ENCODE measurements around the gene SLAMF6. TPM values are rescaled to one million over a fixed set of nuclear protein-coding genes. Genes with fewer than 3 reads are reported as not detected.

Gene SLAMF6
- total and polyA plus RNA-seq, 7 experiments from 2014 or later: 17.8 to 62.6 (median 42.3) TPM

DNA sequence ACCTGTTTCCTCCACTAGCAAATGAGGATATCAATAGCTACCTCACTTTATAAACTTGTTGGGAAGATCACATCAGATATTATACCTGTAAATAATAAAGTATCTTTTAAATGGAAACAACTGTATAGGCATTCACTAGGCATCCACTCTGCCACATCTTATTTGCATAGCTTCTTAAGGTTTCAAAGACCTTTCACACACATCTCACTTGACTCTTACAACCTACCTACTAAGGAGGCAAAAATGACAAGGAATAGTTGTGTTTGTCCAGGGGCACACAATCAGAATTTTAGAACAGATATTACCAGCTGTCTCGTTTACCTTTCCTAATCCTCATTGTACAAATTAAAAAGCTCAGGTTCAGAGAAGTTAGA lies 71.2 kb downstream of the SLAMF6 start:
- peaks cover 0 to 9% (median 0%) of the 10 kb centered on the region in 11 donors for H3K9me3 Mint-ChIP-seq
- Histone ChIP-seq H3K27ac (ENCODE audit: low read depth, low read length) (no peak overlapping the region), H3K4me3 (ENCODE audit: low read length) (no peak overlapping the region), H3K27me3 (ENCODE audit: control insufficient read depth in 2 of 2, insufficient read depth in 2 of 2, low read length in 2 of 2) (no peaks in the 10 kb centered on the region), H3K36me3 (ENCODE audit: control insufficient read depth in 2 of 3, insufficient read depth in 3 of 3, low read length in 3 of 3) (no peaks in the 10 kb centered on the region), H3K4me1 (ENCODE audit: control insufficient read depth in 2 of 2, insufficient read depth in 2 of 2, low read length in 2 of 2) (peaks cover 21 to 30% of the 10 kb centered on the region in 2 donors), H3K9me3 (ENCODE audit: control insufficient read depth in 2 of 3, low read length in 3 of 3) (no peaks in the 10 kb centered on the region)
- peak overlapping the region in 9 of 10 donors; percentile 20 to 60 (median 51) for H3K4me3 Mint-ChIP-seq
- ATAC-seq (no peak), DNase-seq (no peak)
- peak overlapping the region in 8 of 9 donors; percentile 4 to 86 (median 56) for H3K27ac Mint-ChIP-seq
- POLR2A ChIA-PET: interaction anchor here (0.5 to 1.8 kb wide), 8 partner anchors 8 to 21 kb away, joined by 3 to 9 read pairs (median 5); no protein-coding TSS in a partner anchor
- CTCF ChIA-PET: interaction anchor here (0.7 kb wide), 1 partner anchor 164 kb away, joined by 3 read pairs; no protein-coding TSS in a partner anchor
- peaks cover 0 to 18% (median 0%) of the 10 kb centered on the region in 5 donors for H3K36me3 Mint-ChIP-seq
- H3K27me3 Mint-ChIP-seq: no peaks in the 10 kb centered on the region
- H3K4me1 Mint-ChIP-seq: peaks cover 26 to 70% (median 67%) of the 10 kb centered on the region in 7 donors
- intact Hi-C loops (cut with micrococcal nuclease): loop anchor here in 1 of 2 donors (1.0 kb wide), 2 partner anchors 7 to 9 kb away; no protein-coding TSS in a partner anchor

DNA sequence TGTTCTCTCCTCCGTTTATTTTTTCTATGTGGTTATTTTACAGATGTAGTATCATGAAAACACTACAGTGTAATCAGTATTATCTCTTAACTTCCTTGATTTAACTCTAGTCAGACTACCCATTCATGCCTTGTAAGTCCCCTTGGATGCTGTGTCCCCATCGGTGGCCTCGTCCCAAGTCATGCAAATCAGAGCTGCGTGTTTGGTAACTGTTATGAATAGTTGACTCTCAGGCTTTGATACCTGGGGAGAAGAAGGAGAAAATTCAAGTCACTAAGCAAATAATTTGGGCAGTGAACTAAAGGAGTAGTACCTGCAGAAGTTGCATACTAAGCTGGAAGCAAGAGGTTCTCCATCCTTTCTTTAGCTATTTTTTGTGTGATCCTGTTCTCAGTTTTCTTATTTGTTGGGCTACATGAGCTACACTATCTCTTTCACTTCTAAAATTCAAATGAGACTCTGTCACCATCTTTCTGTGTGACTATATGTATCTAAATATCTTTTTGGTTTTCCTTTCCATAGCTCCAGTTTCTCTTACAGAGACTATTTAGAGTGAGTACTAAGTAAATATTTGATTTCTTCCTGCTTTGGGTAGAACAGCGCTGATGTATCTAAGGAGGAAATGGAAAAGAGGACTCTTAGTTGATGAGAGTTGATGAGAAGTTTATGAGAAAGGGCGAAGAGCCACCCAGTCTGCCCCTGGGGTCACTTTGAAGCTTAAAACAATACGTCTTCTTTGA lies 71.8 kb downstream of the SLAMF6 start:
- H3K27me3 ChIP-seq (ENCODE audit: control insufficient read depth in 2 of 2, insufficient read depth in 2 of 2, low read length in 2 of 2): no peaks in the 10 kb centered on the region
- no peaks in the 10 kb centered on the region for H3K27me3 Mint-ChIP-seq
- POLR2A ChIA-PET: interaction anchor here (0.6 to 1.8 kb wide), 8 partner anchors 9 to 352 kb away, joined by 3 to 9 read pairs (median 5); no protein-coding TSS in a partner anchor
- H3K4me1 Mint-ChIP-seq: peaks cover 31 to 71% (median 68%) of the 10 kb centered on the region in 7 donors
- H3K27ac Mint-ChIP-seq: peak overlapping the region in 8 of 9 donors; percentile 4 to 86 (median 56)
- H3K4me3 ChIP-seq (ENCODE audit: low read length): no peak overlapping the region
- DNase-seq: no peak
- ATAC-seq: peak; percentile 16
- peaks cover 21 to 33% of the 10 kb centered on the region in 2 donors for H3K4me1 ChIP-seq (ENCODE audit: control insufficient read depth in 2 of 2, insufficient read depth in 2 of 2, low read length in 2 of 2)
- H3K4me3 Mint-ChIP-seq: peak overlapping the region in 9 of 10 donors; percentile 12 to 60 (median 51)
- no peaks in the 10 kb centered on the region for H3K9me3 ChIP-seq (ENCODE audit: control insufficient read depth in 2 of 3, low read length in 3 of 3)
- H3K36me3 Mint-ChIP-seq: peaks cover 0 to 21% (median 0%) of the 10 kb centered on the region in 5 donors
- H3K36me3 ChIP-seq (ENCODE audit: control insufficient read depth in 2 of 3, insufficient read depth in 3 of 3, low read length in 3 of 3): no peaks in the 10 kb centered on the region
- CTCF ChIA-PET: interaction anchor here (0.7 kb wide), 1 partner anchor 165 kb away, joined by 3 read pairs; no protein-coding TSS in a partner anchor
- H3K27ac ChIP-seq (ENCODE audit: low read depth, low read length): no peak overlapping the region
- intact Hi-C loops (cut with micrococcal nuclease): loop anchor here in 1 of 2 donors (1.0 kb wide), 2 partner anchors 8 kb away; no protein-coding TSS in a partner anchor
- peaks cover 0 to 9% (median 0%) of the 10 kb centered on the region in 11 donors for H3K9me3 Mint-ChIP-seq

GRCh38 chr1:160449494-160449893 lies 73.6 kb downstream of the SLAMF6 start:
- no peak overlapping the region for H3K4me3 ChIP-seq (ENCODE audit: low read length)
- H3K4me1 ChIP-seq (ENCODE audit: control insufficient read depth in 2 of 2, insufficient read depth in 2 of 2, low read length in 2 of 2): peaks cover 21 to 22% of the 10 kb centered on the region in 2 donors
- ATAC-seq (no peak), DNase-seq (no peak)
- no peaks in the 10 kb centered on the region for H3K27me3 ChIP-seq (ENCODE audit: control insufficient read depth in 2 of 2, insufficient read depth in 2 of 2, low read length in 2 of 2)
- Mint-ChIP-seq H3K4me1 (peaks cover 18 to 69% (median 52%) of the 10 kb centered on the region in 7 donors), H3K9me3 (peaks cover 0 to 12% (median 0%) of the 10 kb centered on the region in 11 donors), H3K27me3 (no peaks in the 10 kb centered on the region), H3K36me3 (peaks cover 0 to 24% (median 0%) of the 10 kb centered on the region in 5 donors), H3K4me3 (no peak overlapping the region), H3K27ac (peak overlapping the region in 1 of 9 donors; percentile 83)
- no peaks in the 10 kb centered on the region for H3K9me3 ChIP-seq (ENCODE audit: control insufficient read depth in 2 of 3, low read length in 3 of 3)
- intact Hi-C loops (cut with micrococcal nuclease): no loop called here
- CTCF ChIA-PET: interaction anchor here (0.7 to 1.0 kb wide), 3 partner anchors 23 to 139 kb away, joined by 3 to 4 read pairs (median 3); no protein-coding TSS in a partner anchor
- no peak overlapping the region for H3K27ac ChIP-seq (ENCODE audit: low read depth, low read length)
- POLR2A ChIA-PET: interaction anchor here (0.8 to 1.4 kb wide), 2 partner anchors 9 to 10 kb away, joined by 3 to 4 read pairs; no protein-coding TSS in a partner anchor
- no peaks in the 10 kb centered on the region for H3K36me3 ChIP-seq (ENCODE audit: control insufficient read depth in 2 of 3, insufficient read depth in 3 of 3, low read length in 3 of 3)

- intact Hi-C loops (cut with micrococcal nuclease): loop anchor here (2.0 kb wide), 2 partner anchors 14 kb away; no protein-coding TSS in a partner anchor
- H3K27ac ChIP-seq (ENCODE audit: low read depth, low read length): peak overlapping the region; percentile 47
- CTCF ChIA-PET: interaction anchor here (1.0 kb wide), 1 partner anchor 160 kb away, joined by 3 read pairs; no protein-coding TSS in a partner anchor
- H3K36me3 Mint-ChIP-seq: peaks cover 0 to 25% (median 0%) of the 10 kb centered on the region in 5 donors
- DNase-seq (no peak), ATAC-seq (no peak)
- H3K4me1 Mint-ChIP-seq: peaks cover 22 to 66% (median 51%) of the 10 kb centered on the region in 7 donors
- H3K4me1 ChIP-seq (ENCODE audit: control insufficient read depth in 2 of 2, insufficient read depth in 2 of 2, low read length in 2 of 2): peaks cover 28 to 29% of the 10 kb centered on the region in 2 donors
- no peaks in the 10 kb centered on the region for H3K27me3 ChIP-seq (ENCODE audit: control insufficient read depth in 2 of 2, insufficient read depth in 2 of 2, low read length in 2 of 2)
- no peak overlapping the region for H3K4me3 ChIP-seq (ENCODE audit: low read length)
- POLR2A ChIA-PET: interaction anchor here (0.8 to 1.0 kb wide), 3 partner anchors 9 to 37 kb away, joined by 3 to 8 read pairs (median 3); no protein-coding TSS in a partner anchor
- H3K36me3 ChIP-seq (ENCODE audit: control insufficient read depth in 2 of 3, insufficient read depth in 3 of 3, low read length in 3 of 3): no peaks in the 10 kb centered on the region
- peak overlapping the region; percentile 30 to 83 (median 66) for H3K27ac Mint-ChIP-seq
- peaks cover 0 to 10% (median 0%) of the 10 kb centered on the region in 11 donors for H3K9me3 Mint-ChIP-seq
- H3K9me3 ChIP-seq (ENCODE audit: control insufficient read depth in 2 of 3, low read length in 3 of 3): no peaks in the 10 kb centered on the region
- H3K27me3 Mint-ChIP-seq: no peaks in the 10 kb centered on the region
- H3K4me3 Mint-ChIP-seq: peak overlapping the region in 8 of 10 donors; percentile 0 to 59 (median 33)
Measured at GRCh38 chr1:160446945-160447600, 76.0 kb downstream of the SLAMF6 start.

GRCh38 chr1:160439718-160440117 lies 83.3 kb downstream of the SLAMF6 start:
- ChIA-PET POLR2A (interaction anchor here (1.5 to 2.3 kb wide), 2 partner anchors 12 to 90 kb away, joined by 3 to 9 read pairs; no protein-coding TSS in a partner anchor), CTCF (interaction anchor here (0.7 to 3.8 kb wide), 3 partner anchors 11 to 102 kb away, joined by 3 to 12 read pairs (median 4); no protein-coding TSS in a partner anchor)
- H3K27me3 ChIP-seq (ENCODE audit: control insufficient read depth in 2 of 2, insufficient read depth in 2 of 2, low read length in 2 of 2): no peaks in the 10 kb centered on the region
- H3K27ac ChIP-seq (ENCODE audit: low read depth, low read length): no peak overlapping the region
- H3K4me3 ChIP-seq (ENCODE audit: low read length): no peak overlapping the region
- peaks cover 22 to 52% (median 43%) of the 10 kb centered on the region in 7 donors for H3K4me1 Mint-ChIP-seq
- no peaks in the 10 kb centered on the region for H3K36me3 ChIP-seq (ENCODE audit: control insufficient read depth in 2 of 3, insufficient read depth in 3 of 3, low read length in 3 of 3)
- H3K4me3 Mint-ChIP-seq: no peak overlapping the region
- H3K36me3 Mint-ChIP-seq: peaks cover 0 to 26% (median 3%) of the 10 kb centered on the region in 5 donors
- H3K9me3 Mint-ChIP-seq: peaks cover 0 to 5% (median 3%) of the 10 kb centered on the region in 11 donors
- H3K4me1 ChIP-seq (ENCODE audit: control insufficient read depth in 2 of 2, insufficient read depth in 2 of 2, low read length in 2 of 2): peaks cover 13 to 33% of the 10 kb centered on the region in 2 donors
- no peaks in the 10 kb centered on the region for H3K9me3 ChIP-seq (ENCODE audit: control insufficient read depth in 2 of 3, low read length in 3 of 3)
- H3K27me3 Mint-ChIP-seq: no peaks in the 10 kb centered on the region
- ATAC-seq (no peak), DNase-seq (no peak)
- H3K27ac Mint-ChIP-seq: no peak overlapping the region
- intact Hi-C loops (cut with micrococcal nuclease): loop anchor here (2.0 to 10.0 kb wide), 2 partner anchors 31 to 515 kb away; partner anchors contain the start of gene ITLN2 (in 1 of the 2)
